Activated naive CD4-positive, alpha-beta T cell treated with anti-CD3 and anti-CD28 coated beads, Interleukin-2, amount 50 U/mL, for 24 hours (primary cell): ENCODE measurements around the gene ME3.

Source experiments
- H3K27ac Mint-ChIP-seq: one replicate; pipeline ENCODE4 v1.8.0; 2021; ENCODE audit warnings: mild to moderate bottlenecking, mixed read lengths
- H3K27me3 Mint-ChIP-seq: one replicate; pipeline ENCODE4 v1.8.0; 2021; ENCODE audit warnings: mixed read lengths
- H3K36me3 Mint-ChIP-seq: one replicate; pipeline ENCODE4 v1.8.0; 2021; ENCODE audit warnings: mixed read lengths
- H3K4me1 Mint-ChIP-seq: one replicate; pipeline ENCODE4 v1.8.0; 2021; ENCODE audit warnings: mixed read lengths
- H3K4me3 Mint-ChIP-seq: one replicate; pipeline ENCODE4 v1.8.0; 2021; ENCODE audit warnings: mild to moderate bottlenecking, mixed read lengths
- H3K9me3 Mint-ChIP-seq: one replicate; pipeline ENCODE4 v1.8.0; 2021; ENCODE audit warnings: mixed read lengths

Gene ME3

GRCh38 chr11:86518211-86518610 is 154.2 kb downstream of the ME3 start:
- Mint-ChIP-seq H3K4me3 (no peak overlapping the region), H3K4me1 (no peaks in the 10 kb centered on the region), H3K27me3 (no peaks in the 10 kb centered on the region), H3K9me3 (no peaks in the 10 kb centered on the region), H3K36me3 (peaks cover 3% of the 10 kb centered on the region), H3K27ac (no peak overlapping the region)

GRCh38 chr11:86517557-86517956 is 154.9 kb downstream of the ME3 start:
- H3K9me3 Mint-ChIP-seq, result no peaks in the 10 kb centered on the region
- no peak overlapping the region for H3K27ac Mint-ChIP-seq
- H3K36me3 Mint-ChIP-seq, result peaks cover 2% of the 10 kb centered on the region
- no peaks in the 10 kb centered on the region for H3K27me3 Mint-ChIP-seq
- no peaks in the 10 kb centered on the region for H3K4me1 Mint-ChIP-seq
- no peak overlapping the region for H3K4me3 Mint-ChIP-seq

GRCh38 chr11:86515297-86516094 is 156.9 kb downstream of the ME3 start:
- no peaks in the 10 kb centered on the region for H3K27me3 Mint-ChIP-seq

GRCh38 chr11:86514453-86514852 is 158.0 kb downstream of the ME3 start:
- no peaks in the 10 kb centered on the region for H3K4me1 Mint-ChIP-seq
- no peaks in the 10 kb centered on the region for H3K27me3 Mint-ChIP-seq
- H3K36me3 Mint-ChIP-seq, result no peaks in the 10 kb centered on the region
- H3K27ac Mint-ChIP-seq, result no peak overlapping the region
- H3K4me3 Mint-ChIP-seq, result no peak overlapping the region
- H3K9me3 Mint-ChIP-seq, result no peaks in the 10 kb centered on the region

More at GRCh38 chr11:86515297-86516094, 156.9 kb downstream of the ME3 start:
- Mint-ChIP-seq H3K4me3 (no peak overlapping the region), H3K27ac (peak overlapping the region; percentile 33), H3K9me3 (no peaks in the 10 kb centered on the region), H3K4me1 (no peaks in the 10 kb centered on the region), H3K36me3 (no peaks in the 10 kb centered on the region)

DNA sequence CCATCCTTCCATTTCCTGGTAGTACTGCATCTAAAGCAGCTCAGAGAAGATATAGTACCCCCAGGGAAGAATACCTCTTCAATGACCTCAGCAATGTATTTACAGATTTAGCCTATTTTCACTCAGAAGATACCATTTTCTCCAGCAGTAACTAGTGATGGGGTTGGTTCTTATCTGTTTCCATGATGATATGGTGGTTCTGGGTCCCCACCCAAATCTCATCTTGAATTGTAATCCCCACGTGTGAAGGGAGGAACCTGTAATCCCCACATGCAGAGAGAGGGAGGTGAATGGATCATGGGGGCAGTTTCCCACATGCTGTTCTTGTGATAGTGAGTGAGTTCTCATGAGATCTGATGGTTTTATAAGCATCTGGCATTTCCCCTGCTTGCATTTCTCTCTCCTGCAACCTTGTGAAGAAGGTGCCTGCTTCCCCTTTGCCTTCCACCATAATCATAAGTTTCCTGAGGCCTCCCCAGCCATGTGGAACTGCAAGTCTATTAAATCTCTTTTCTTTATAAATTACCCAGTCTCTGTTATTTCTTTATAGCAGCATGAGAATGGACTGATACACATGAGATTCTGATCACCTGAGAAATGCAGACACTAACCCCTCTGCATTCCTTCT is 158.6 kb downstream of the ME3 start:
- H3K36me3 Mint-ChIP-seq, result no peaks in the 10 kb centered on the region
- no peaks in the 10 kb centered on the region for H3K4me1 Mint-ChIP-seq
- no peak overlapping the region for H3K4me3 Mint-ChIP-seq
- H3K27me3 Mint-ChIP-seq, result no peaks in the 10 kb centered on the region
- no peaks in the 10 kb centered on the region for H3K9me3 Mint-ChIP-seq
- no peak overlapping the region for H3K27ac Mint-ChIP-seq

DNA sequence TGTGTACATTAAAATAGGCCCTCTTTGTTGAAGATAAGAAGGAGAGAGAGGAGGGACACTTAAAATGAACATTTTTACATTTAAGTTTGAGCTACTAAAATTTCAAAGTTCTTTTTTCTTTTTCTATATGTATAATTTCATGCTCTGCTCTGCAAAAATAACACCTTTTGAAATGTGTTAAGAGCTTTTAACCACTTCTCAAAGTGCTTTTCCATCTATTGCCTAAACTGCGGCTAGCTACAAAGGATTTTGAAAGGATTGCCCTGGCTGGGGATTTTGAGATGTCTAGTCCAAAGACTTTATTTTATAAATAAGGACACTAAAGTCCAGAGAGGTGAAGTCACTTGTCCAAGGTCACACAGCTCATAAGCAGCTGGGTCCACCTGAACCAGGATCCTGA is 159.3 kb downstream of the ME3 start:
- H3K36me3 Mint-ChIP-seq, result no peaks in the 10 kb centered on the region
- no peak overlapping the region for H3K4me3 Mint-ChIP-seq
- H3K9me3 Mint-ChIP-seq, result no peaks in the 10 kb centered on the region

GRCh38 chr11:86511086-86511551 is 161.3 kb downstream of the ME3 start:
- H3K27me3 Mint-ChIP-seq, result no peaks in the 10 kb centered on the region
- no peaks in the 10 kb centered on the region for H3K4me1 Mint-ChIP-seq
- no peaks in the 10 kb centered on the region for H3K36me3 Mint-ChIP-seq
- H3K9me3 Mint-ChIP-seq, result no peaks in the 10 kb centered on the region
- no peak overlapping the region for H3K27ac Mint-ChIP-seq
- H3K4me3 Mint-ChIP-seq, result no peak overlapping the region

More for the DNA sequence above, 159.3 kb downstream of the ME3 start:
- Mint-ChIP-seq H3K4me1 (no peaks in the 10 kb centered on the region), H3K27ac (no peak overlapping the region), H3K27me3 (no peaks in the 10 kb centered on the region)

DNA sequence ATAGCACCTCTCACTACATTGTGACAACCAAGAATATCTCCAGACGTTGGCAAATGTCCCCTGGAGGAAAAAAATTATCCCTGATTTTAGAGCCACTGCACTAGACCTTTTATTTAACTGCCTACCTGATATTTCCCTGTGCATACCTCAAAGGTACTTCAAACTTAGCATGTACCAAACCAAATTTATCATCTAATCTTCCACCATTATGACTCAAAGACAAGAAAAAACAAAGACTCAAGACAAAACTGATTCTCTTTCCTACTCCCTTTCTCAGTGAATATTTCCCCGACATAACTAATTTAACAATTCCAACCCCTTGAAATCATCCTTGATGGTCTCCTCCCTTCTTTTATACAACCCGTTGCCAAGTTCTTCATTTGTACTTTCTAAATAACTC is 161.7 kb downstream of the ME3 start:
- Mint-ChIP-seq H3K36me3 (no peaks in the 10 kb centered on the region), H3K27me3 (no peaks in the 10 kb centered on the region), H3K4me1 (no peaks in the 10 kb centered on the region), H3K9me3 (no peaks in the 10 kb centered on the region), H3K27ac (no peak overlapping the region), H3K4me3 (no peak overlapping the region)

- Mint-ChIP-seq H3K36me3 (no peaks in the 10 kb centered on the region), H3K27me3 (no peaks in the 10 kb centered on the region), H3K4me3 (no peak overlapping the region), H3K9me3 (no peaks in the 10 kb centered on the region), H3K4me1 (no peaks in the 10 kb centered on the region), H3K27ac (no peak overlapping the region)
Measured at GRCh38 chr11:86510097-86510496, 162.3 kb downstream of the ME3 start.

DNA sequence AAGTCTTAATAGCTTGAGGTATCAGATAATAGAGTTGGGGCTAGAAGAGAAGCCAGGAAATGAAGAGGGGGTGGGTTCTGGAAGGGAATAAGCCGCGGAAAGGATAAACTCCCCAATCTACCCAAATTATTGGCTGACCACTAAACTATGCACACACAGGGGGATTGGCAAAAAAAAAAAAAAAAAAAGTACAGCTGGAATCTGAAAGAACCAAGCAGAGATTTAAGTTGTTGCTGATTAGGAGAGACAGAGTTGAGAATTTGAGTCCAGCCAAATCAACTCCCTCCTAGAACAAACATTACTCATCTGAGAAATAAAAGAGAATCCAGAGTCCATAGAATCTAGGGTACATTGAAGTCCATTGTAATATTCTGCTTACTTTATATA is 162.8 kb downstream of the ME3 start:
- H3K4me1 Mint-ChIP-seq, result no peaks in the 10 kb centered on the region
- H3K27me3 Mint-ChIP-seq, result no peaks in the 10 kb centered on the region
- no peaks in the 10 kb centered on the region for H3K9me3 Mint-ChIP-seq
- no peak overlapping the region for H3K4me3 Mint-ChIP-seq
- H3K36me3 Mint-ChIP-seq, result no peaks in the 10 kb centered on the region
- no peak overlapping the region for H3K27ac Mint-ChIP-seq

DNA sequence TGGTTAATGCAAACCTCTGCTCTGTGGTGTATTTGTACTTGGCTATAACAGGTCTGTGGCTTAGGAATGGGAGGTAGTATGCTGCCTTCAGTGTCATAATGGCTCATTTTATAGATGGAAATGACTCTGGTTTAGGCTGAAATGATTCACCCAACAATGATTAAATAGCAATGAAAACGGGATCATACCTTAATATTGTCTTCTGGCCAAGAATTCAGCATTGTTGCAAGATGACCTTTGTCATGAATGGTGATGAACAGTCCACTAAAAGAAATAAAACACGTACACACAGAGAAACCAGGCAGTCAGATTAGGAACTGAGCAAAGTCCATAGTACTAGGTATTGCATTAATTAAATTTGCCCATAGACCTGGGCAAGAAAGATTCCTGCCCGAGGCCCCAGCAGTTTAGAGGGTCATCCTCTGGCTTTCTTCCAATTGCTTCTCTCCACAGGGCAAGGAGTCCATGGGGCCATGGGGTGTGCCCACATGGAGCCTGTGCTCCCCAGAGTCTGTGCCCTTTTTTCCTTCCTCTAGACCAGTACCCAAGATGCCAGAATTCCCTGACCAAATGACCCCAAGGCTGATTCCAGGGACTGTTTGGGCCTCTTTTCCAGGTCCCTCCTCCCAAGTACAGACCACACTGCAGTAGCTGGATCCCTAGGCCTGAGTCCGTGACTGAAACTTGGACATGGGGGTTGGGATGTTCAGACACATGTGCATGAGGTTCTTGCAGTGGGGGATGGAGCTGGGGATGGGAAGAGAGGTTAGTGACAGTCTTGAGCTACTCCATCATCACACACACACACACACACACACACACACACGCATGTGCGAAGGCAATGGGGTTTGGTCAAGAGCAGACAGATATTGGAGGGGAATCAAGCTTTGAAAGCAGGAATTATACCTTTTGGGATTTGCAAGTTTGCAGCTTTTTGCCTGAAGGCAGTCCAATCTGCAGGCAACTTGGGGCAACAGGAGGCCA is 163.5 kb downstream of the ME3 start:
- H3K36me3 Mint-ChIP-seq, result no peaks in the 10 kb centered on the region
- no peaks in the 10 kb centered on the region for H3K9me3 Mint-ChIP-seq

GRCh38 chr11:86507249-86507845 is 165.1 kb downstream of the ME3 start:
- no peaks in the 10 kb centered on the region for H3K27me3 Mint-ChIP-seq
- no peaks in the 10 kb centered on the region for H3K36me3 Mint-ChIP-seq
- H3K4me3 Mint-ChIP-seq, result no peak overlapping the region
- no peaks in the 10 kb centered on the region for H3K9me3 Mint-ChIP-seq
- H3K27ac Mint-ChIP-seq, result no peak overlapping the region
- H3K4me1 Mint-ChIP-seq, result no peaks in the 10 kb centered on the region

More for the DNA sequence above, 163.5 kb downstream of the ME3 start:
- Mint-ChIP-seq H3K27ac (no peak overlapping the region), H3K4me1 (no peaks in the 10 kb centered on the region), H3K4me3 (no peak overlapping the region), H3K27me3 (no peaks in the 10 kb centered on the region)

GRCh38 chr11:86506235-86506634 is 166.2 kb downstream of the ME3 start:
- Mint-ChIP-seq H3K4me1 (no peaks in the 10 kb centered on the region), H3K9me3 (no peaks in the 10 kb centered on the region), H3K27ac (no peak overlapping the region), H3K36me3 (no peaks in the 10 kb centered on the region), H3K27me3 (no peaks in the 10 kb centered on the region), H3K4me3 (no peak overlapping the region)

DNA sequence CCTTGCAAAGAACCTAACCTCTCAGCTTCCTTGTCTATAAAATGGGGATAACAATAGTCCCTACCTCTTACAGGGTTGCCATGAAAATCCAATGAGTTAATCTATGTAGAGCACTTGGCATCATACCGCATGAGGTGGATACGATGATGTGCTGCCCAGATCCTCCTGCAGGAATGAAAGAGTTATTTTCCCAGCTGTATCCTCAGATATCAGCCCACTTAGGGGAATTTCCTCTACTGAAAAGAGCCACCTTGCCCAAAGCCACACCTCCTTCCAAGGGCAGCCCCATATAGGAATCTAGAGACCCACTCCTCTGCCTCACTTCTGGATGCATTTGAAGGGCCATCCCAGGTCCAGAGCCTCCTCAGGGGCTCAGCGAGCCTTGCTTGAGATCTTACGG is 169.3 kb downstream of the ME3 start:
- Mint-ChIP-seq H3K9me3 (no peaks in the 10 kb centered on the region), H3K27me3 (no peaks in the 10 kb centered on the region), H3K27ac (no peak overlapping the region), H3K36me3 (no peaks in the 10 kb centered on the region), H3K4me1 (no peaks in the 10 kb centered on the region), H3K4me3 (no peak overlapping the region)

DNA sequence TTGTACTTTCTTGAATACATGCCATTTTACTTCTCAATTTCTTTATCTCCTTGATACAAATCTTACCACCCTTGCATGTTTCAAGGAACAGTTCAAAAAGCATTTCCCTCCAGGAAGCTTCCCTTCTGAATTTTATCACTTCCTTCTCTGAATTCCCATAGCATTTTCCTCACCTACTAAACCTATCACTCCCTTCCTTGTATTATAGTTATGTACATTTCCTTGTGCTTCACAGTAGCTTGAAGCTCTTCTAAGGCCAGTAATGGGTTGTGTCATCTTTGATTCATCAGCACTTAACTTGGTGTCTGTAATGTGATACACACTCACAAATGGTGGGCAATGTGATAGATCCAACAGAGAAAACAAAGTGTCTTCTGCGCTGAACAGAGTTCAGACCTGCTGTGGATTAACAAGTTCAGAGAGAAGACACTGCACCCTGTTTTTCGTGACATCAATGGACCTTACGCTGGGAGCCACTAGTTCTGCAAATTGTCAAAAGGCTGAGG is 170.2 kb downstream of the ME3 start:
- Mint-ChIP-seq H3K27me3 (no peaks in the 10 kb centered on the region), H3K4me3 (no peak overlapping the region), H3K36me3 (no peaks in the 10 kb centered on the region), H3K9me3 (no peaks in the 10 kb centered on the region), H3K27ac (no peak overlapping the region), H3K4me1 (no peaks in the 10 kb centered on the region)
